ENCODE data around the gene GRAP. TPM values are rescaled to one million over a fixed set of nuclear protein-coding genes. Genes with fewer than 3 reads are reported as not detected.

GRAP gene
- total RNA-seq, 1 experiment from 2014 or later: 0.55 TPM

DNA sequence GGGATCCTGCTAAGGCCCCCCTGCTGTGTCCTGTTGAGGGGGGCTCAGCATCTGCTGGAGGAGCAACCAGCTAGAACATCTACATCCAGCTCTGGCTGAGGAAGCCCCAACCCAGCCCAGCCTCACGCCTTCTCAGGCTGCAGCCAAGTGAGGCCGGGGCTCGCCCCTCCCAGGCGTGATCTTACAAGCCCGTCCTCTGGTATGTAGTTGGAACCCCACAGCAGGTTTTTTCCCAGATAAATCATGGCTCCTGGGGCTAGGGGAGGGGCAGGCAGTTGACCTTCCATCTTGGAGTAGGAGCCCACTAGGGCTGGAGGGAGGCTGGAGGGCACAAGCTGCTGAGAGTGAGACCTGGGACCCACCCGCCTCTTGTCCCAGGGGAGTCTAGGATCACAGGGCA is 46.8 kb downstream of the GRAP start:
- H3K4me3 Mint-ChIP-seq: no peak overlapping the region
- no peaks in the 10 kb centered on the region for H3K9me3 ChIP-seq (ENCODE audit: control insufficient read depth, low read depth, low read length)
- H3K9me3 Mint-ChIP-seq: peaks cover 4 to 8% of the 10 kb centered on the region in 2 experiments
- no peak overlapping the region for H3K4ac ChIP-seq (ENCODE audit: low read depth, low read length)
- no peak overlapping the region for H2BK5ac ChIP-seq (ENCODE audit: insufficient read length, low read length)
- no peak overlapping the region for H4K8ac ChIP-seq (replicated peaks; ENCODE audit: insufficient read length, low read depth, low read length)
- H3K79me1 ChIP-seq (ENCODE audit: insufficient read depth, low read depth, low read length, poor library complexity, severe bottlenecking): peaks cover 9% of the 10 kb centered on the region
- H3K4me1 Mint-ChIP-seq: peaks cover 16 to 21% of the 10 kb centered on the region in 2 experiments
- H3K27me3 ChIP-seq (ENCODE audit: insufficient read depth, low read length): no peaks in the 10 kb centered on the region
- H3K56ac ChIP-seq (ENCODE audit: insufficient read length, low read depth, low read length): no peak overlapping the region
- H3K79me2 ChIP-seq (ENCODE audit: insufficient read depth, low read length): peaks cover 4% of the 10 kb centered on the region; the same call in 1 of the 2 replicates
- H2BK120ac ChIP-seq (ENCODE audit: low read depth, low read length, poor library complexity, severe bottlenecking): no peak overlapping the region
- no peak overlapping the region for H4K91ac ChIP-seq (ENCODE audit: insufficient read length, low read depth, low read length)
- H2AFZ ChIP-seq (ENCODE audit: low read length): no peak overlapping the region
- peaks cover 12% of the 10 kb centered on the region for H3K23me2 ChIP-seq (ENCODE audit: insufficient read length, low read depth, low read length, poor library complexity, severe bottlenecking)
- no peak overlapping the region for H3K23ac ChIP-seq (ENCODE audit: insufficient read length, low read depth, low read length)
- H2BK20ac ChIP-seq (ENCODE audit: low read depth, low read length, poor library complexity, severe bottlenecking): no peak overlapping the region
- no peak overlapping the region for H2AK5ac ChIP-seq (ENCODE audit: insufficient read length, low read length)
- TF ChIP-seq, protein P1, sequence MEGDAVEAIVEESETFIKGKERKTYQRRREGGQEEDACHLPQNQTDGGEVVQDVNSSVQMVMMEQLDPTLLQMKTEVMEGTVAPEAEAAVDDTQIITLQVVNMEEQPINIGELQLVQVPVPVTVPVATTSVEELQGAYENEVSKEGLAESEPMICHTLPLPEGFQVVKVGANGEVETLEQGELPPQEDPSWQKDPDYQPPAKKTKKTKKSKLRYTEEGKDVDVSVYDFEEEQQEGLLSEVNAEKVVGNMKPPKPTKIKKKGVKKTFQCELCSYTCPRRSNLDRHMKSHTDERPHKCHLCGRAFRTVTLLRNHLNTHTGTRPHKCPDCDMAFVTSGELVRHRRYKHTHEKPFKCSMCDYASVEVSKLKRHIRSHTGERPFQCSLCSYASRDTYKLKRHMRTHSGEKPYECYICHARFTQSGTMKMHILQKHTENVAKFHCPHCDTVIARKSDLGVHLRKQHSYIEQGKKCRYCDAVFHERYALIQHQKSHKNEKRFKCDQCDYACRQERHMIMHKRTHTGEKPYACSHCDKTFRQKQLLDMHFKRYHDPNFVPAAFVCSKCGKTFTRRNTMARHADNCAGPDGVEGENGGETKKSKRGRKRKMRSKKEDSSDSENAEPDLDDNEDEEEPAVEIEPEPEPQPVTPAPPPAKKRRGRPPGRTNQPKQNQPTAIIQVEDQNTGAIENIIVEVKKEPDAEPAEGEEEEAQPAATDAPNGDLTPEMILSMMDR (conservative IDR thresholded peaks at IDR 0.05): no peak
- no peak overlapping the region for H3K27ac ChIP-seq (ENCODE audit: insufficient read length, low read depth, low read length)
- no peak for DNase-seq
- no peak overlapping the region for H4K5ac ChIP-seq (ENCODE audit: insufficient read length, low read depth, low read length)
- H2BK15ac ChIP-seq (ENCODE audit: low read depth, low read length): no peak overlapping the region
- no peaks in the 10 kb centered on the region; the same call in 1 of the 2 replicates for H3K4me1 ChIP-seq (ENCODE audit: insufficient read depth, low read length)
- no CpG with 5 or more reads among the region's 6 CpGs for WGBS (ENCODE audit: extremely low coverage, insufficient read length, low lambda C conversion rate)
- no peaks in the 10 kb centered on the region for H4K20me1 ChIP-seq (ENCODE audit: control insufficient read depth, insufficient read depth, insufficient read length)
- H3T11ph ChIP-seq (ENCODE audit: low read length): no peak overlapping the region
- H3K27me3 Mint-ChIP-seq (ENCODE audit: low read depth): no peaks in the 10 kb centered on the region; the same call in 1 of the 2 replicates
- H3K4me2 ChIP-seq (ENCODE audit: insufficient read depth, insufficient read length, low read length): no peak overlapping the region
- H3K9ac ChIP-seq (ENCODE audit: extremely low read depth, insufficient read length, low read length): no peak overlapping the region
- H3K14ac ChIP-seq (ENCODE audit: insufficient read depth, low read length): no peak overlapping the region
- no peak overlapping the region for H3K18ac ChIP-seq (ENCODE audit: insufficient read length, low read depth, low read length)
- H3K27ac Mint-ChIP-seq: no peak overlapping the region
- no peak overlapping the region for H2BK12ac ChIP-seq (ENCODE audit: insufficient read length, low read depth, low read length)
- H3K36me3 Mint-ChIP-seq (ENCODE audit: insufficient read depth in 1 of 3, low read depth in 3 of 3): peaks cover 20 to 57% (median 41%) of the 10 kb centered on the region in 3 experiments

Data from H9 (cell line).